IMR-90 (cell line): ENCODE data around the gene STX11.

ENCODE experiments used
- CHD1 ChIP-seq: IDR thresholded peaks from 2 replicates; pipeline ENCODE4 v1.6.1; 2012; ENCODE audit warnings: low read depth, low read length, improper control_type of control experiment
- CTCF ChIP-seq: conservative IDR thresholded peaks from 2 replicates; pipeline ENCODE4 v1.5.1; 2012; ENCODE audit warnings: mild to moderate bottlenecking, low read depth, low read length, improper control_type of control experiment
- RFX5 ChIP-seq: IDR thresholded peaks from 2 replicates; pipeline ENCODE4 v1.8.0; 2012; ENCODE audit warnings: low read depth, mild to moderate bottlenecking, low read length, moderate library complexity

- TF ChIP-seq RFX5 = no peak
- no peak for TF ChIP-seq CTCF
- no peak for TF ChIP-seq CHD1
Observed at GRCh38 chr6:144232176-144232831, 82.0 kb downstream of the STX11 start.
